GM18505 (cell line): ENCODE data around the gene BCKDK.

ENCODE experiments used
- ATAC-seq: cut with Tn5 transposase; IDR thresholded peaks from one replicate; pipeline ENCODE4 v1.9.1; 2021; ENCODE audit not compliant: unreplicated experiment
- POLR2A ChIP-seq: IDR thresholded peaks from 4 replicates; pipeline ENCODE4 v1.6.1; 2011; ENCODE audit warnings: borderline replicate concordance; ENCODE audit not compliant: insufficient read depth, insufficient read length; ENCODE audit errors: extremely low read depth

Gene BCKDK

DNA sequence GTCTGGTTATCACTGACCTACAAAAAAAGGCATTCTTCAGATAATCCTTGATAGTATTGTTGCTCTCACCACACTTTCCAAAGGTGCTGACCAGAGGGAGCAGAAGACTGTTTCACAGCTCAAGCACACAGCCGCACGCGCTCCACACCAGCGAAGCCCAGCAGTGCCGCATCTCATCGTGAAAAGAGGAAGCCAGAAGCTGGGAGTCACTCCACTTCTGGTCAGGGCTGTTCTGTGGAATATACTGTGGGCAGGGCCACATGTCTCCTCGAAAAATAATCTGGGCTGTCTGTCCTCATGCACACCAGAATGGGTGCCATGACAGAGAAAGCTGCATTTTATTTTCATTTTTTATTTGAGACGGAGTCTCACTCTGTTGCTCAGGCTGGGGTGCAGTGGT lies 49.0 kb downstream of the BCKDK start:
- no peak for ATAC-seq
- no peak for TF ChIP-seq POLR2A
